ENCODE results near the gene GDNF.

DNA sequence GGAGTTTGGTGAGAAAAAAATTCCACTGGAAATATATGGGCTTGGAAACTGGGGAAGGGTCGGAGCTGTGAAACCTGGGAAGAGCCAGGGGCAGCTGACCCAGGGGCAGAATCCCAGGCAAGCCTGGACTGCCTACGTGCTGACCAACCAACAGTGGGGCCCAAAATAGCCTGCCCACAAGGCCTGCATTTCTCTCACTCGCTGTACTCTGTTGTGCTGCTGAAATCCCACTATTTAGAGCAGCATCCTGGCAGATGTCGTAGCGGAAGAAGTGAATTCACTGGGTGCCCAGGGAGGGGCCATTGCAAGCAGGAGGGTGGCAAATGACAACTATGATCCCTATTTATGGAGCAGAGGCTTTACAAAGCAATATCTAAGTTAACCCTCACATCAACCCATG, 9.5 kb downstream of the GDNF start:
- no peak for TF ChIP-seq POLR2A (IDR thresholded peaks at IDR 0.05)
- TF ChIP-seq, protein P1, sequence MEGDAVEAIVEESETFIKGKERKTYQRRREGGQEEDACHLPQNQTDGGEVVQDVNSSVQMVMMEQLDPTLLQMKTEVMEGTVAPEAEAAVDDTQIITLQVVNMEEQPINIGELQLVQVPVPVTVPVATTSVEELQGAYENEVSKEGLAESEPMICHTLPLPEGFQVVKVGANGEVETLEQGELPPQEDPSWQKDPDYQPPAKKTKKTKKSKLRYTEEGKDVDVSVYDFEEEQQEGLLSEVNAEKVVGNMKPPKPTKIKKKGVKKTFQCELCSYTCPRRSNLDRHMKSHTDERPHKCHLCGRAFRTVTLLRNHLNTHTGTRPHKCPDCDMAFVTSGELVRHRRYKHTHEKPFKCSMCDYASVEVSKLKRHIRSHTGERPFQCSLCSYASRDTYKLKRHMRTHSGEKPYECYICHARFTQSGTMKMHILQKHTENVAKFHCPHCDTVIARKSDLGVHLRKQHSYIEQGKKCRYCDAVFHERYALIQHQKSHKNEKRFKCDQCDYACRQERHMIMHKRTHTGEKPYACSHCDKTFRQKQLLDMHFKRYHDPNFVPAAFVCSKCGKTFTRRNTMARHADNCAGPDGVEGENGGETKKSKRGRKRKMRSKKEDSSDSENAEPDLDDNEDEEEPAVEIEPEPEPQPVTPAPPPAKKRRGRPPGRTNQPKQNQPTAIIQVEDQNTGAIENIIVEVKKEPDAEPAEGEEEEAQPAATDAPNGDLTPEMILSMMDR (IDR thresholded peaks at IDR 0.05): no peak

Measured in esophagus squamous epithelium (tissue), 4 donors.